ENCODE data around the gene ZNF639. TPM values are rescaled to one million over a fixed set of nuclear protein-coding genes. Genes with fewer than 3 reads are reported as not detected.
A peak's percentile ranks its signal among the peaks of the same experiment; 100 is the strongest.

The ZNF639 gene
- total and polyA plus RNA-seq, 2 of the 13 experiments (the other 11 are each of a cell fraction or from before 2014, with no cell fraction given), result 11.6 to 42.4 TPM

GRCh38 chr3:179347345-179348194, 24.7 kb downstream of the ZNF639 start, which contains the start of gene MFN1 (continued):
- TF ChIP-seq ZNF362 (CRISPR knock-in tag; IDR thresholded peaks at IDR 0.05; ENCODE audit: borderline replicate concordance) (no peak), IRF9 (CRISPR knock-in tag; IDR thresholded peaks at IDR 0.05; ENCODE audit: borderline replicate concordance) (no peak), ZNF710 (CRISPR knock-in tag; IDR thresholded peaks at IDR 0.05; ENCODE audit: borderline replicate concordance) (no peak), SRY (CRISPR knock-in tag; IDR thresholded peaks at IDR 0.05) (no peak), ZNF556 (CRISPR knock-in tag; IDR thresholded peaks at IDR 0.05; ENCODE audit: borderline replicate concordance) (no peak), ZSCAN30 (CRISPR knock-in tag; IDR thresholded peaks at IDR 0.05) (no peak), ZNF235 (CRISPR knock-in tag; IDR thresholded peaks at IDR 0.05; ENCODE audit: borderline replicate concordance) (no peak), ZMAT5 (CRISPR knock-in tag; IDR thresholded peaks at IDR 0.05; ENCODE audit: borderline replicate concordance, low read depth) (no peak), SNAPC5 (CRISPR knock-in tag; IDR thresholded peaks at IDR 0.05; ENCODE audit: borderline replicate concordance) (no peak), NR2F6 (IDR thresholded peaks at IDR 0.05) (no peak), NR2F6 (CRISPR knock-in tag; IDR thresholded peaks at IDR 0.05) (no peak), TBX3 (IDR thresholded peaks at IDR 0.05; ENCODE audit: borderline replicate concordance) (no peak), ZNF563 (CRISPR knock-in tag; IDR thresholded peaks at IDR 0.05) (0 out of 2 replicates have a peak, but pooled peaks have one; percentile 30), ZNF468 (CRISPR knock-in tag; IDR thresholded peaks at IDR 0.05) (no peak), SMC3 (IDR thresholded peaks at IDR 0.05; ENCODE audit: low read length) (no peak), FOXM1 (CRISPR knock-in tag; IDR thresholded peaks at IDR 0.05) (no peak), NFKBIZ (CRISPR knock-in tag; IDR thresholded peaks at IDR 0.05) (no peak), ZFY (CRISPR knock-in tag; IDR thresholded peaks at IDR 0.05) (peak; percentile 81), PCBP2 (optimal IDR thresholded peaks at IDR 0.05; ENCODE audit: low read depth, low read length, poor library complexity, severe bottlenecking) (no peak), ZNF788 (CRISPR knock-in tag; IDR thresholded peaks at IDR 0.05; ENCODE audit: borderline replicate concordance) (peak; percentile 38; the same call in 1 of the 2 replicates), SP2 (CRISPR knock-in tag; IDR thresholded peaks at IDR 0.05) (peak; percentile 79)
- TF ChIP-seq, protein P1, sequence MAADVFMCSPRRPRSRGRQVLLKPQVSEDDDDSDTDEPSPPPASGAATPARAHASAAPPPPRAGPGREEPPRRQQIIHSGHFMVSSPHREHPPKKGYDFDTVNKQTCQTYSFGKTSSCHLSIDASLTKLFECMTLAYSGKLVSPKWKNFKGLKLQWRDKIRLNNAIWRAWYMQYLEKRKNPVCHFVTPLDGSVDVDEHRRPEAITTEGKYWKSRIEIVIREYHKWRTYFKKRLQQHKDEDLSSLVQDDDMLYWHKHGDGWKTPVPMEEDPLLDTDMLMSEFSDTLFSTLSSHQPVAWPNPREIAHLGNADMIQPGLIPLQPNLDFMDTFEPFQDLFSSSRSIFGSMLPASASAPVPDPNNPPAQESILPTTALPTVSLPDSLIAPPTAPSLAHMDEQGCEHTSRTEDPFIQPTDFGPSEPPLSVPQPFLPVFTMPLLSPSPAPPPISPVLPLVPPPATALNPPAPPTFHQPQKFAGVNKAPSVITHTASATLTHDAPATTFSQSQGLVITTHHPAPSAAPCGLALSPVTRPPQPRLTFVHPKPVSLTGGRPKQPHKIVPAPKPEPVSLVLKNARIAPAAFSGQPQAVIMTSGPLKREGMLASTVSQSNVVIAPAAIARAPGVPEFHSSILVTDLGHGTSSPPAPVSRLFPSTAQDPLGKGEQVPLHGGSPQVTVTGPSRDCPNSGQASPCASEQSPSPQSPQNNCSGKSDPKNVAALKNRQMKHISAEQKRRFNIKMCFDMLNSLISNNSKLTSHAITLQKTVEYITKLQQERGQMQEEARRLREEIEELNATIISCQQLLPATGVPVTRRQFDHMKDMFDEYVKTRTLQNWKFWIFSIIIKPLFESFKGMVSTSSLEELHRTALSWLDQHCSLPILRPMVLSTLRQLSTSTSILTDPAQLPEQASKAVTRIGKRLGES (CRISPR knock-in tag; IDR thresholded peaks at IDR 0.05; ENCODE audit: borderline replicate concordance), result no peak
